Body of pancreas (tissue), 4 donors: ENCODE measurements around the gene GPT2. TPM values are rescaled to one million over a fixed set of nuclear protein-coding genes. Genes with fewer than 3 reads are reported as not detected.

Experiments used
- ATAC-seq: fragments of 150-250 bp; one replicate; pipeline ENCODE4 v1.9.1; 2016
- DNase-seq, 4 donors: peaks; one replicate each; pipeline ENCODE4 v3.0.0-alpha.2; 2019
- H3K27ac ChIP-seq, 4 donors: fragments of 200-600 bp; sonication (generic); 1 replicate in 3 of 4; 2 replicates in 1 of 4; pipeline versions ENCODE4 v1.5.1 to v1.6.1; 2016 to 2019; ENCODE audit warnings: mild to moderate bottlenecking in 1 of 4, mixed read lengths in 1 of 4, moderate library complexity in 1 of 4
- H3K27me3 ChIP-seq, 2 donors: fragments of 200-600 bp; sonication (generic); one replicate each; pipeline ENCODE4 v1.6.0; 2016; ENCODE audit warnings: mild to moderate bottlenecking in 1 of 2
- H3K36me3 ChIP-seq, 2 donors: fragments of 200-600 bp; sonication (generic); replicated peaks in 1 of 2; 2 replicates each; pipeline ENCODE4 v1.5.1; 2016; ENCODE audit warnings: low read depth in 2 of 2; ENCODE audit not compliant: insufficient read depth in 1 of 2
- H3K4me1 ChIP-seq: fragments of 200-600 bp; sonication (generic); one replicate; pipeline ENCODE4 v1.6.0; 2016
- H3K4me3 ChIP-seq, 2 donors: fragments of 200-600 bp; sonication (generic); 1 replicate in 1 of 2; 2 replicates in 1 of 2; pipeline ENCODE4 v1.5.1; 2016 to 2019
- H3K9me3 ChIP-seq, 3 donors: fragments of 200-600 bp; sonication (generic); 1 replicate in 2 of 3; 2 replicates in 1 of 3; pipeline ENCODE4 v1.5.1; 2016
- POLR2A ChIP-seq, 3 donors: fragments of 450-650 bp; IDR thresholded peaks; one replicate each; pipeline ENCODE4 v1.6.1; 2016; ENCODE audit warnings: antibody characterized with exemption in 3 of 3, mild to moderate bottlenecking in 2 of 3
- WGBS, 2 donors: methylation state at CpG; one replicate each; pipeline ENCODE4 v1.1.5; 2017; 5-methylcytosine and 5-hydroxymethylcytosine counted together
- intact Hi-C: fragments of 100-400 bp; cut with DNase I; formaldehyde crosslinking; loops from one replicate; pipeline ENCODE4 v1.15.1; 2023
- total RNA-seq, 2 donors: library from RNA; depleted of rRNA; stranded (reverse); fragments of >200 nt; gene quantifications; one replicate each; pipeline ENCODE4 v1.1.0, GENCODE V29; 2016
- TF ChIP-seq, protein P1 (sequence below), 7 experiments: fragments of 450-650 bp in 4 of 7; fragments of 200-600 bp in 3 of 7; sonication (generic) in 3 of 7; IDR thresholded peaks; one replicate each; pipeline ENCODE4 v1.5.1; 2016 to 2019; ENCODE audit warnings: antibody characterized with exemption in 7 of 7

The GPT2 gene
- total RNA-seq, 2 donors from 2014 or later = 52.1 to 83.1 TPM

- 49 to 72% methylated on average over 3 to 6 of the region's 6 CpGs for WGBS, 2 donors
- no peaks in the 10 kb centered on the region for H3K9me3 ChIP-seq
- H3K27ac ChIP-seq = no peak overlapping the region
- H3K36me3 ChIP-seq = peaks cover 19 to 26% of the 10 kb centered on the region in 2 donors
- intact Hi-C loops = no loop called here
- TF ChIP-seq, protein P1, sequence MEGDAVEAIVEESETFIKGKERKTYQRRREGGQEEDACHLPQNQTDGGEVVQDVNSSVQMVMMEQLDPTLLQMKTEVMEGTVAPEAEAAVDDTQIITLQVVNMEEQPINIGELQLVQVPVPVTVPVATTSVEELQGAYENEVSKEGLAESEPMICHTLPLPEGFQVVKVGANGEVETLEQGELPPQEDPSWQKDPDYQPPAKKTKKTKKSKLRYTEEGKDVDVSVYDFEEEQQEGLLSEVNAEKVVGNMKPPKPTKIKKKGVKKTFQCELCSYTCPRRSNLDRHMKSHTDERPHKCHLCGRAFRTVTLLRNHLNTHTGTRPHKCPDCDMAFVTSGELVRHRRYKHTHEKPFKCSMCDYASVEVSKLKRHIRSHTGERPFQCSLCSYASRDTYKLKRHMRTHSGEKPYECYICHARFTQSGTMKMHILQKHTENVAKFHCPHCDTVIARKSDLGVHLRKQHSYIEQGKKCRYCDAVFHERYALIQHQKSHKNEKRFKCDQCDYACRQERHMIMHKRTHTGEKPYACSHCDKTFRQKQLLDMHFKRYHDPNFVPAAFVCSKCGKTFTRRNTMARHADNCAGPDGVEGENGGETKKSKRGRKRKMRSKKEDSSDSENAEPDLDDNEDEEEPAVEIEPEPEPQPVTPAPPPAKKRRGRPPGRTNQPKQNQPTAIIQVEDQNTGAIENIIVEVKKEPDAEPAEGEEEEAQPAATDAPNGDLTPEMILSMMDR (IDR thresholded peaks at IDR 0.05) = no peak
- TF ChIP-seq POLR2A (IDR thresholded peaks at IDR 0.05) = no peak
- ATAC-seq (no peak), DNase-seq (peak in 1 of 4 donors; percentile 12)
- no peaks in the 10 kb centered on the region for H3K27me3 ChIP-seq
- H3K4me3 ChIP-seq = no peak overlapping the region
- peaks cover 32% of the 10 kb centered on the region for H3K4me1 ChIP-seq
Observed at GRCh38 chr16:46924402-46924801, 40.2 kb downstream of the GPT2 start.

DNA sequence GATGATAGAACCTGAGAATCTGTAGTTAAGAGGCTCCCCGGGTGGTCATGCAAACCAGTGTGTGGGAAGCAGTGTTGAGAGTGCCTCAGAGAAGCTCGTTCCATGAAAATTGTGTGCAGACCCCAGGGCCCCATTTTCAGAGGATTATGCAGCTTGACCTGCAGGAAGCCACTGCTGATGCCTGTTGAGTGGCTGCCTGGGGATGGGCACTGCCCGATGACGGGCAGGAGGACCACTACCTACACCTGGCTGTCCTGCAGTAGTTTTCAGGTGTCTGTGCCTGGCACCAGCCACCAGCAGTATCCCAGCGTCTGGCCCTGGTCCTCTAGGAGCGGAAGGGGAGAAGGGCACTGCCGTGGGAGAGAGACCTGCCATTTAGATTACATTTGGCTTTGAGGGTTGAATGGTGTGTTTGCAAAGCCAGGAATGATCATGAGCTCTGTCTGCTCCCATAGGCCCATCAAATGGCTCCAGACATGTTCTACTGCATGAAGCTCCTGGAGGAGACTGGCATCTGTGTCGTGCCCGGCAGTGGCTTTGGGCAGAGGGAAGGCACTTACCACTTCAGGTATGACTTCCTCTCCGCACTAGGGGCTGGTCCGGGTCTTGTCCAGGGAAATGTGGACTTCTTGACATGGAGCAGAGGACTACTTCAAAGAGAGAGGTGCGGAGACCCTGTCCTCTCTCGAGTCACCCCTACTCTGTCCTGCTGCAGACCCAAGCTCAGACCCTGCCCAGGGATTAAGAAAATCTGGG lies 42.5 kb downstream of the GPT2 start:
- DNase-seq (peak in 1 of 4 donors; percentile 10), ATAC-seq (no peak)
- intact Hi-C loops = no loop called here
- WGBS, 2 donors = 85 to 89% methylated on average over 7 to 13 of the region's 13 CpGs
- H3K4me1 ChIP-seq = peaks cover 10% of the 10 kb centered on the region
- no peak for TF ChIP-seq POLR2A (IDR thresholded peaks at IDR 0.05)
- TF ChIP-seq, protein P1 (IDR thresholded peaks at IDR 0.05) = no peak
- H3K9me3 ChIP-seq = no peaks in the 10 kb centered on the region
- H3K36me3 ChIP-seq = peaks cover 19 to 28% of the 10 kb centered on the region in 2 donors
- no peak overlapping the region for H3K27ac ChIP-seq
- no peak overlapping the region for H3K4me3 ChIP-seq
- no peaks in the 10 kb centered on the region for H3K27me3 ChIP-seq

- DNase-seq (no peak), ATAC-seq (no peak)
- H3K27me3 ChIP-seq = no peaks in the 10 kb centered on the region
- no peak overlapping the region for H3K27ac ChIP-seq
- H3K4me1 ChIP-seq = peaks cover 3% of the 10 kb centered on the region
- no peak overlapping the region for H3K4me3 ChIP-seq
- WGBS, 2 donors = 84 to 91% methylated on average over 7 to 8 of the region's 8 CpGs
- intact Hi-C loops = no loop called here
- H3K36me3 ChIP-seq = peaks cover 19 to 27% of the 10 kb centered on the region in 2 donors
- no peak for TF ChIP-seq POLR2A (IDR thresholded peaks at IDR 0.05)
- TF ChIP-seq, protein P1 (IDR thresholded peaks at IDR 0.05) = no peak
- no peaks in the 10 kb centered on the region for H3K9me3 ChIP-seq
Observed at GRCh38 chr16:46927273-46927672, 43.1 kb downstream of the GPT2 start.

GRCh38 chr16:46928811-46929210 lies 44.6 kb downstream of the GPT2 start:
- Histone ChIP-seq H3K36me3 (peaks cover 15 to 23% of the 10 kb centered on the region in 2 donors), H3K4me3 (no peak overlapping the region), H3K27me3 (no peaks in the 10 kb centered on the region), H3K27ac (no peak overlapping the region), H3K9me3 (no peaks in the 10 kb centered on the region), H3K4me1 (no peaks in the 10 kb centered on the region)
- ATAC-seq = no peak
- TF ChIP-seq, protein P1 (IDR thresholded peaks at IDR 0.05) = no peak
- no peak for TF ChIP-seq POLR2A (IDR thresholded peaks at IDR 0.05)
- WGBS, 2 donors = 76 to 83% methylated on average over 15 of the region's 15 CpGs
- intact Hi-C loops = no loop called here
- peak in 1 of 4 donors; percentile 12 for DNase-seq
